OCI-M2 (cell line): ENCODE data around the gene ZFPM1.
"Not testable (repeated sequence)": the region's sequence is repeated elsewhere in the genome, so short reads cannot be mapped to it uniquely, and the experiment has no call there.

Experiments used
- DNase-seq: peaks from one replicate; lab custom pipeline; 2025; ENCODE audit not compliant: unreplicated experiment; lab: John Stamatoyannopoulos, UW

ZFPM1 gene

GRCh38 chr16:88453217-88453531 lies at the start of gene ZFPM1:
TSS of gene ZFPM1 (plus strand) at chr16:88453280. CDS start at chr16:88453639, 359 bp downstream.
- DNase-seq, result no peak

- no peak for DNase-seq
Measured at GRCh38 chr16:88403794-88404581, 49.1 kb upstream of the ZFPM1 start.

DNA sequence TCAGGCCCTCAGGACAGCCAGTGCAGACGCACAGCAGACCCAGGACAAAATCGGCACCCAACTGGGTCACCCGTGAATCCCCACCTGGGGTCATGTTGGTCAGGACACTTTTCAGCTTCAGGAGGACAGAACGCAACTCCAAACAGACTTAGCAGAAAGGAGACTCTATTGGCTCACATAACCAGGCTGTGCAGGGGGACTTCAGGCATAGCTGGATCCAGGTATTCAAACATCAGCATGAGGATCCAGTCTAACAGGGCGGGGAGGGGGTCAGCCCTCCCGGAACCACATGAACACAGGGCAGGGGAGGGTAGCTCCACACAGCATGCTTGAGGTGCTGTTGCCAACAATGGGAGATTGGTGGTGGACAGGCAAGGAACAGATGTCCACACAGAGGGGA lies 48.3 kb upstream of the ZFPM1 start:
- no peak for DNase-seq

- DNase-seq, result no peak
Measured at GRCh38 chr16:88405216-88406060, 47.6 kb upstream of the ZFPM1 start.

DNA sequence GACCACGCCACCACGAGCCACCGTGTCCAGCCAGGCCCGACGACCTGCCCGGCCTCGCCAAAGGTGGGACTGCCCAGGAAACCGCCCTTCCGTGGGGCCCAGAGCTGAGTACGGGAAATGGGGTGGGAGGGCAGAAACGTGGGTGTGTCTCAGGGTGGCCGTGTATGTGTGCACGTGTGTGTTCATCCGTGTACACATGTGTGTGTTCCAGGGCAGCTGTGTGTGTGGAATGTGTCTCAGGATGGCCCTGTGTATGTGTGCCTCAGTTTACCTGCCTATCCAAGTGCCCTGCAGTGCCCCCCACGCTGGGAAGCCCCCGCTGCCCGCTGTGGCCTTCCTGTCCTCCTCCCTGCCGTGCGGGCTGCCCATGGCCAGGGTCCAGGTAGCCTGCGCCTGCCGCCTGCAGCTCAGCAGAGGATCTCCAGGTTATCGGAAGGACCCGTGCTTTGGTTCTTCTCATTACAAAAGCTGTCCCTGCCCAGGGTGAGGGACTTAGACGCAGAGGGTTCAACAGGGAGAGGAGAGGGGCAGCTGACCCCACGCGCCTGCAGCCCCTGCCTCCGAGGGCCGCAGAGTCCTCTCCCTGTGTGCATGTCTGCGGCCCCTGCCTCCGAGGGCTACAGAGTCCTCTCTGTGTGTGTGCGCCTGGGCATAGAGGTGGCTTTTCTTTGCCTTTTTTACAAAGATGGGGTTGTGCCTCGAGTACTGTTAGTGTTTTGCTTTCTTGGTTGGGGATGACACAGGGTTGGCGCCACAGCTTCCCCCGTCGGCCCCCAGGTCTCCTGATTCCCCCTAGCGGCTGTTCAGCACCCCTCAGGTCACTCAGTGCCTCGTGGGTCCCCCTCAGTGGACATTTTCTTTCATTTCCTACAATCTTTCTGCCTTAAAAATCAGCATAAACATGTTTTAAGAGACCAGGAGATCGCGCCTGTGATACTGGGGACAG lies 46.7 kb upstream of the ZFPM1 start:
- no peak for DNase-seq

DNA sequence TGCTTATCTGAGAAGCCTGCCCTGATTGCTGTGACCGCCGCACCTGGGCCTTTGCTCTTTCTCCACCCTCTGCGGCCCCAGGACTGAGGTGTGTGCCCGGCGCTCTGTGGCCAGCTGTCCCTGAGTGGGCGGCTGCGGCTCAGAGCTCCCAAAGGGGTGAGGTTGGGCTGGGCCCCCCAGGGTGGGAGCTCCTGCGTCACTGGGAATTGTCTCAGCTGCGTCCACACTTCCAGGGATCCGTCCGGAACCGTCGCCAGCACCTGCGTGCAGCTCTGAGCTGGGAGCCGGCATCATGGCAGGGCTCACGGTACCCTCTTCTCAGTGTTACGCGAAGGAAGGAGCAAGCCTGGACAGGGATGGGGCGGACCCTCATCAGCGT lies 46.0 kb upstream of the ZFPM1 start:
- no peak for DNase-seq

DNA sequence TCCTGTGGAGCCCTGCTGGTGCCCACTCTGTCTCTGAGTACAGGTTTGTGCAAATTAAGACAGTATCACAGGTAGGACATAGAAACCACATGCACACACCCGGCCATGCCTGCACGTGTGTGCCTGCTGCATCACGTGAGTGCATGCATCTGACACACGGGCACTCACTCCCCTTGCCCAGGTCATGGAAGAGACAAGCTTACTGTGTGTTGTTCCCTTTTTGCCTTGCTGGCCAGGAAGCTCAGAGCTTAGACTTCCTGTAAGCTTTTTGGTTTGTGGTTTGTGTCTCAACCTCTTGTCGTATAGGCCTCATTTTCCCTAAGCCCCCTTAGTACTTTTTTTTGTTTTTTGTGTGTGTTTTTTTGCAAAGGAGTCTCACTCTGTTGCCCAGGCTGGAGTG lies 45.3 kb upstream of the ZFPM1 start:
- no peak for DNase-seq

GRCh38 chr16:88408561-88409142 lies 44.4 kb upstream of the ZFPM1 start:
- DNase-seq, result no peak

GRCh38 chr16:88409296-88410065 lies 43.6 kb upstream of the ZFPM1 start:
- DNase-seq, result no peak

DNA sequence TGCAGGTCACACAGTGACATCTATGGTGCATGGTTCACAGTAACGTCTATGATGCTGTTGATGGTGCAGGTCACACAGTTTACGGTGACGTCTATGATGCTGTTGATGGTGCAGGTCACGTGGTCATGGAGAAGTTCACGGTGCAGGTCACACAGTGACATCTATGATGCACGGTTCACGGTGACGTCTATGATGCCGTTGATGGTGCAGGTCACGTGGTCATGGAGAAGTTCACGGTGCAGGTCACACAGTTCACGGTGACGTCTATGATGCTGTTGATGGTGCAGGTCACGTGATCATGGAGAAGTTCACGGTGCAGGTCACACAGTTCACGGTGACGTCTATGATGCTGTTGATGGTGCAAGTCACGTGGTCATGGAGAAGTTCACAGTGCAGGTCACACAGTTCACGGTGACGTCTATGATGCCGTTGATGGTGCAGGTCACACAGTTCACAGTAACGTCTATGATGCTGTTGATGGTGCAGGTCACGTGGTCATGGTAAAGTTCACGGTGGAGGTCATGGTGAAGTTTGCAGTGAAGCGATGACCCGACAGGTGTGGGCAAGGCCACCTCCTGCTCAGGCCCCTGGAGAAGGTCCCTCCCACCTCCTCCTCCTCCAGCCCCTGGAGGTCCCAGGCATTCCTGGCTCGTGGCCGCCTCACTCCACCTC lies 42.6 kb upstream of the ZFPM1 start:
- DNase-seq, result not testable (repeated sequence)

GRCh38 chr16:88411951-88412576 lies 41.0 kb upstream of the ZFPM1 start:
- DNase-seq, result no peak

GRCh38 chr16:88412766-88413165 lies 40.3 kb upstream of the ZFPM1 start:
- no peak for DNase-seq

DNA sequence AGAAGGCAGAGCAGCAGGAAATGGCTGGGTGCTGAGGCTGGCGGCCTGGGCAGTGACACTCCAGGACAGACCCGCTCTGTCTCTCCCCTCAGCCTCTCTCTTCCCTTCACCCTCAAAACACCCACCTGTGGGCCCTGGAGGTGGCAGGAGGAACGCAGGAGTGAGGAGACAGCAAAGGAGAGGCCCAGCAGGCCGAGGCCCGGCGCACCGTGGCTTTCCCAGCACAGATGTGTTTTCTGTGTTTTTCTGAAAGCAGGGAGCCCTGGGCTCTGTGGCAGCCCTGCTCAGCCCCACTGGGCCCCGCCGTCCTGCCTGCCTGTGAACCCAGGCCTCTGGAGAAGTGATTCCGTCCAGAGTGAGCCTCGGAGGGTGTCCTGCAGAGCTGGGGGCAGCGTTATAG lies 39.8 kb upstream of the ZFPM1 start:
- DNase-seq, result no peak

- no peak for DNase-seq
Measured at GRCh38 chr16:88413631-88414030, 39.4 kb upstream of the ZFPM1 start.

DNA sequence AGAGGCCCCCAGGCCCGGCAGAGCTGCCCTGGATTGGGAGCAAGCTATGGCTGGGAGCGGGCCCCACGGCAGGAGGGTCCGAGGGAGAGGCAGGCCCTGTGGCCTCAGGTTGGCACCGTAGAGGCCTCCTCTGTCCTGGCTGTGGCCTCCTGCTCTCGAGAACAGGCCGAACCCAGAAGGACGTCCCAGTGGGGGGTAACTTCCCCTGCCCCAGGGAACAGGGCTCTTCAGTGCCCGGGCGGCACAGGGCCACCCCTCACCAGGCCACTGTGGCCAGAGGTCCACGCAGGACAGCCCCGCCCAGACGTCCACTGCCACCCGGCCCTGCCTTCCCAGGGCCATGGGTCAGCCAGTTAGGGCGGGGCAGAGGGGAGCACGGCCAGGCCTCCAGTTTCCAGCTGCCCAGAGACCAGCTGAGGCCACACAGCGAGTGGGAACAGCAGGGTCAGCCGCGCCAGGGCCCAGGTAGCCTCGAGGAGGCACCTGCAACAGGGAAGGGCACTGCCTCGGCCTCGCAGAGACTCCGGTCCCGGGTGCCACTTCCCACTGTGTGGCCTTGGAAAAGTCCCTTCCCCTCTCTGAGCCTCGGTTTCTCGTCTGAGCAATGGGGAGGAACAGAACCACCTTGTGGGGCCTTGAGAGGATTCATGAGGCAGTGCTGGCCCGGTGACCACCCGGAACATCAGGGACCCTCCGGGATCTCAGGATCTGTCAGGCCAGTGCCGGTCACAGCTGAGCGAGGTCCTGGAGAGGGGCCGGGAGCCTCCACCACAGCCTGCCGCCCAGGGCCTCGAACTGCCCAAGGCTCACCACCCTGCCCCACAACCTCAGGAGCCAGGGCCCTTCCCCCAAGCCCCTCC lies 38.3 kb upstream of the ZFPM1 start:
- no peak for DNase-seq

GRCh38 chr16:88415381-88415705 lies 37.7 kb upstream of the ZFPM1 start:
- DNase-seq, result no peak

DNA sequence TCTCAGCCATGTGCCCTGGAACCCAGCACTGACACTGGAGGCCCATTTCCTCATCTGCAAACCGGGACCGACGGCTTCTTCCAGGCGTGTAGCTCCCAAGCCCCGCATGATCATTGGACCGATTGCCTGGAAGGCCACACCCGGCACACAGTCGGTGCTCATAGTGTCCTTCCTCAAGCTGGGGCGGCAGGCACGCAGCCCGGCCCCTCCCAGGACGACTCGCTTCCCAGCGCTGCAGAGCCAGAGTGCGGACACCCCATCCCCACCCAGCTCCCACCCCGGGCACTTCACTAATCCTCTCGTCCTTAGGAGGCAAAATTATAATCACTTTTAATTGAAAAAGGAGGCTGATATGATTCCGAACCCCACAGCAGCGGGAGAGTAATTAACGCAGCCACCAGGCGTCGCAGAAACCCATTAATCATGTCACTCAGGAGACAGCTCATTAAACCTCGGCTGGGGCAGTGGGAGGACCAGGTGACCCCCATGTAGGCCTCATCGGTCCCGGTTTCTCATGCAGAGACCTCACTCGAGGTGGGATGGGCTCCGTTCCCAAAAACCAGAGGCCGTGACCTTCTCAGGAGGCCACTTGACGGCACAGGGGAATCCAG lies 37.3 kb upstream of the ZFPM1 start:
- DNase-seq, result no peak

- no peak for DNase-seq
Measured at GRCh38 chr16:88416686-88417085, 36.4 kb upstream of the ZFPM1 start.
